ENCODE measurements around the gene NFATC2.
"Not testable (repeated sequence)": the region's sequence is repeated elsewhere in the genome, so short reads cannot be mapped to it uniquely, and the experiment has no call there.

Gene NFATC2

DNA sequence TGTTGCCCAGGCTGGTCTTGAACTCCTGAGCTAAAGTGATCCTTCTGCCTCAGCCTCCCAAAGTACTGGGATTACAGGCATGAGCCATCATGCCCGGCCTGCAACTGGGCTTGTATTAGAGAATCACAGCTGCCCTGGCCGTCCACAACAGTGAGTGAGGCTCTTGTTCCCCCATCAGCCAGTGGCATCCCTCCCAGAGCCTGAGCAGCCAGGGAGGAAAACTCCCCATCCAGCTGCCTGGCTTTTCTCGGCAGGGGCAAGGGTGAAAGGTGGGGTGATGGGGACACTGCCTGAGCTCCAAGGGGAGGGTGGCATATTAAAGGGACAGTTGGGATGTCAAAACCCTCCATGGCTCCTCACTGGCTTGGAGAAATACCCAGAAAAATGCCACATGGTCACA lies 185.6 kb downstream of the NFATC2 start:
- FAIRE-seq (no peak), DNase-seq (ENCODE audit: extremely low spot score, insufficient read length, low read depth) (no peak)

DNA sequence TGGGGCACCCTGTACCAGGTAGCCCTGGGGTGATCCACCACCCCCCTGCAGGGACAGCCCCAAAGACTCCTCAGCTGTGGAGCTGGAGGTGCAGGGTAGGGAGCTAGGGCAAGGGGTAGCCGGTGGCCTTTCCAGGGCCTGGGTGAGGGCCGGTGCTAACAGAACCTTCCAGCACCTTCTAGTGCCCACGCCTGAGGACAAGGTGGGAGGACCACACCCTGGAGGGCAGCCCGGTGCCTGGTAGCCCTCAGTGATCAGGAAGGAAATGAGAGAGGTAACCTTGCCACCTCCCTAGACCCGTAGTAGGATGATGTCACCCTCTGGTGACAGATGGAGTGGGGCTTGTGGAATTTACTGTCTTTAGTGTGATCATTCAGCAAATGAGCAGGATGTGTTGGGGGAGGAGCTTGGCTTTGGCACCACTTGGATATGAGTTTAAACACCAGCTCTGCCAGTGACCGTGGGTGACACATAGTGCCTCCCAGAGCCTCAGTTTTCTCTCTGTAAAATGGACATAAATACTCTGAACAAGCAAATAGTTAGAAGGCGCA lies 187.7 kb downstream of the NFATC2 start:
- FAIRE-seq (no peak), DNase-seq (ENCODE audit: extremely low spot score, insufficient read length, low read depth) (no peak)

DNA sequence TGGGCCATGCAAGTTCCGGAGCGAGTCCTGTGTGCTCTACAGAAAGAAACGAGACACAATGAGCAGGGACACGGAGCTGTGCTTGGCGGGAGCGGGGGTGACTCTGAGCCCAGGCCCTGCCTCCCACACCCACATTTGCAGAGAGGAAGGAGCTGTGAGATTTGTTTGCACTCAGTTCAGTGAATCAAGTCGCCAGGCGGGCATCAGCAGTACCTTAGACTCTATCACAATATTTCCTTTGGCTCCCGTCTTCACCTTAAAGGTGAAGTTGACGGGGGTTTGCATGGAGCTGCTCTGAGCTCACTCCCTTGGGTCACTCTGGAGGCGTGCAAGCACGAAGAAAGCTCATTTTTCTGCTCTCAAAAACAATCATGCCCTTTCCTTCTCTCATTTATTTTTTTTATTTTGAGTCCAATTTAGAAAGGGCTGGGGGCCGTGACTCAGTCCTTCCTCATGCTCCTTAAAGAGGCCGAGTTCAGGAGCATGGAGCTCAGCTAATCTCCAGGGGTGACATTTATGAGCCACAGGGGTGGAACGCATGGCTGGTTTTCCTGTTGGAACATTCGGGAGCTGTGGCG lies 188.2 kb downstream of the NFATC2 start:
- FAIRE-seq (no peak), DNase-seq (ENCODE audit: extremely low spot score, insufficient read length, low read depth) (no peak)

GRCh38 chr20:51353491-51353890 lies 189.0 kb downstream of the NFATC2 start:
- DNase-seq (ENCODE audit: extremely low spot score, insufficient read length, low read depth): no peak

GRCh38 chr20:51352791-51353190 lies 189.7 kb downstream of the NFATC2 start:
- DNase-seq (ENCODE audit: extremely low spot score, insufficient read length, low read depth) (no peak), FAIRE-seq (no peak)

More at GRCh38 chr20:51353491-51353890, 189.0 kb downstream of the NFATC2 start:
- no peak for FAIRE-seq

- DNase-seq (ENCODE audit: extremely low spot score, insufficient read length, low read depth): no peak
- no peak for FAIRE-seq
Observed at GRCh38 chr20:51350941-51351631, 191.4 kb downstream of the NFATC2 start.

- no peak for DNase-seq (ENCODE audit: extremely low spot score, insufficient read length, low read depth)
- no peak for FAIRE-seq
Observed at GRCh38 chr20:51348876-51349275, 193.6 kb downstream of the NFATC2 start.

GRCh38 chr20:51347831-51348230 lies 194.7 kb downstream of the NFATC2 start:
- no peak for FAIRE-seq
- DNase-seq (ENCODE audit: extremely low spot score, insufficient read length, low read depth): no peak

DNA sequence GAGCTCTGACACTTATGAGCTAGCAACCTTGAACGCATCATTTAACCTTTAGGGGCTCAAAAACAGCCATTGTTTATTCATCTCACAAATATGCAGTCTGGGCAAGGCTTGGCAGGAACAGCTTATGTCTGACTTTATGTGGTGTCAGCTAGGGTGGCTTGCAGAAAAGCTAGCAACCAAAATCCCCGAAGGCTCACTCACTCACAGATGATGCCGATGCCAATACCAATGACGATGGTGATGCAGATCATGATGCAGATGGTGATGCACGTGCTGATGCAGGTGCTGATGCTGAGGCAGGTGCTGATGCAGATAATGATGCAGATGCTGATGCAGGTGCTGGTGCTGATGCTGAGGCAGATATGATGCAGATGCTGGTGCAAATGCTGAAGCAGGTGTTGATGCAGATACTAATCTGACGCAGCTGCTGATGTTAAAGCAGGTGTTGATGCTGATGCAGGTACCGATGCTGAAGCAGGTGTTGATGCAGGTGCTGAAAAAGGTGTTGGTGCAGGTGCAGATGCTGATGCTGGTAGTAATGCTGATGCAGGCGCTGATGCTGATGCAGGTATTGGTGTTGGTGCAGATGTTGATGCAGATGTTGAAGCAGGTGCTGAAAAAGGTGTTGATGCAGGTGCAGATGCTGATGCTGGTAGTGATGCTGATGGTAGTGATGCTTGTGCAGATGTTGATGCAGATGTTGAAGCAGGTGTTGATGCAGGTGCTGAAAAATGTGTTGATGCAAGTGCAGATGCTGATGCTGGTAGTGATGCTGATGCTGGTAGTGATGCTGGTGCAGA lies 195.6 kb downstream of the NFATC2 start:
- DNase-seq (ENCODE audit: extremely low spot score, insufficient read length, low read depth): no peak
- FAIRE-seq: no peak

DNA sequence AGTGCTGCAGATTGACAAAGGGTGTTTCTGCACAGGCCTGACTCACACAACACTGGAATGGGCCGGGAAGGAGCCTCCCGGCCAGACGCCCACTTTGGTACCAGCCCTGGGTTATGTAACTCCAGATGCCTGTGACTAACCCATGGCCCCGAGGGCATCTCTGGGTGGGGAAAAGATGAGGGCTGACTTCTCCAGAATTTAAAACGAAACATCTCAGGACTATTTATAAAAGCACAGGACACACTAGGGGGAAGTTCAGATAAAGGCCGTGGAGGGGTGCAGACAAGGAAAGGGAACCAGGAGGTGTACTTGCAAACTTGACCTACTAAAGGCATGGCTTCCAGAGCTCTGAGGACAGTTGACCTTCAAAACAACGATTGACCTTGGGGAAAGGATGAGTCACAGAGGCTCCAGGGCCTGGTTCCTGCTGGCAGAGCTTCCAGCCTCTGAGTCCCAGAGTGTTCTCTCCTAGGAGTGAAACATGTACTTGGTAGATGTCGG lies 196.9 kb downstream of the NFATC2 start:
- FAIRE-seq (no peak), DNase-seq (ENCODE audit: extremely low spot score, insufficient read length, low read depth) (no peak)

GRCh38 chr20:51343802-51344201 lies 198.7 kb downstream of the NFATC2 start:
- not testable (repeated sequence) for FAIRE-seq

GRCh38 chr20:51342510-51343236 lies 199.8 kb downstream of the NFATC2 start:
- FAIRE-seq: no peak
- no peak for DNase-seq (ENCODE audit: extremely low spot score, insufficient read length, low read depth)

More at GRCh38 chr20:51343802-51344201, 198.7 kb downstream of the NFATC2 start:
- not testable (repeated sequence) for DNase-seq (ENCODE audit: extremely low spot score, insufficient read length, low read depth)

- FAIRE-seq: no peak
Observed at GRCh38 chr20:51341581-51341980, 200.9 kb downstream of the NFATC2 start.

GRCh38 chr20:51340451-51340840 lies 202.1 kb downstream of the NFATC2 start:
- FAIRE-seq: no peak
- no peak for DNase-seq (ENCODE audit: extremely low spot score, insufficient read length, low read depth)

More at GRCh38 chr20:51341581-51341980, 200.9 kb downstream of the NFATC2 start:
- DNase-seq (ENCODE audit: extremely low spot score, insufficient read length, low read depth): no peak

DNA sequence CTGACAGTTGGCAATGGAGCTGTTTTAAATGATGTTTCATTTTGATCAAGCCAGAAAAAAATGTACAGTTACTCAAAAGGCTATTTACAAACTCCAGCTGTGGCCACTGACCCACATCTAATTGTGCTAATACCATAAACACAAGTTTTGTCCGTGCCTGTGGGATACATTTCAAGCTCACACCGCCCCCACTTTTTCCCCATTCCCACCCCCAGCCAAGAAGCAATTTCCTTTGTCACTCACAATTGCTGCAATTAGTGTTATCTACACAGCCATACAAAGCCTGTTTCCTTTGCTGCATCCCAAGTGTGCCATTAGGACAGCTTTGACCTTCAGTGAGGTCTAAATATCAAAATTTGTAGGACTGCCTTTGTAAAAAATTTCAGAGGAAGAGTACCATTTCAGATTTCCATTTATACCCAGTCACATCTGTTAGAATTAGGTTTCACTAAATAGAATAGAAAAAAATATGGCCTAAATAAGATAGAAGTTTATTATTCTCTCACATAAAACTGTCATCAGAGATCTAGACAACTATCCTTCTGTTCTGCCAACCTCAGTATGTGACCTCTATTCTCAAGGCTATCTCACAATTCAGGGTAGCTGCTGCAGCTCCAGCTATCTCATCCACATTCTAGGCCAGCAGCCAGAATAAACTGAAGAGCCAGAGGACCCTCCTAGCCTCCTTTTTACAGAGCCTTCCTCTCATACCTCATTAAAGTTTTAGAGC lies 202.6 kb downstream of the NFATC2 start:
- DNase-seq (ENCODE audit: extremely low spot score, insufficient read length, low read depth) (no peak), FAIRE-seq (no peak)

DNA sequence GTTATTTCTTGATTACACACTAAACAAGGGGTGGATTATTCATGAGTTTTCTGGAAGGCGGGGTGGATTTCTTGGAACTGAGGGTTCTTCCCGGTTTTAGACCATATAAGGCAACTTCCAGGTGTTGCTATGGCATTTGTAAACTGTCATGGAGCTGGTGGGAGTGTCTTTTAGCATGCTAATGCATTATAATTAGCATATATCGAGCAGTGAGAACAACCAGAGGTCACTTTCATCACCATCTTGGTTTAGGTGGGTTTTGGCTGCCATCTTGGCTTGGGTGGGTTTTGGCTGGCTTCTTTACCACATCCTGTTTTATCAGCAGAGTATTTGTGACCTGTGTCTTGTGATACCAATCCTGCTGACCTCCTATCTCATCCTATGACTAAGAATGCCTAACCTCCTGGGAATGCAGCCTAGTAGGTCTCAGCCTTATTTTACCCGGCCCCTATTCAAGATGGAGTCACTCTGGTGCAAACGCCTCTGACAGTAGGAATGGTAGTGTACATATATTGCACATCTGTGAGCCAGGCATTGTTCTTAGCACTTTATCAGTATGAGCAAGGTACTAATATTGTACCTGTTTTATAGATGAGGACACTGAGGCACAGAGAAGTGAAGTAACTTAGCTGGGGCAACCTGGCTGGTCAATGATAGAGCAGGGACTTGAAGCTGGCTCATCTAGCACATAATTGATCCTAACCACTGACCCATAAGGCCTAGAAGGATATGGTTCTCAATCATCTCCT lies 203.7 kb downstream of the NFATC2 start:
- DNase-seq (ENCODE audit: extremely low spot score, insufficient read length, low read depth) (no peak), FAIRE-seq (no peak)

DNA sequence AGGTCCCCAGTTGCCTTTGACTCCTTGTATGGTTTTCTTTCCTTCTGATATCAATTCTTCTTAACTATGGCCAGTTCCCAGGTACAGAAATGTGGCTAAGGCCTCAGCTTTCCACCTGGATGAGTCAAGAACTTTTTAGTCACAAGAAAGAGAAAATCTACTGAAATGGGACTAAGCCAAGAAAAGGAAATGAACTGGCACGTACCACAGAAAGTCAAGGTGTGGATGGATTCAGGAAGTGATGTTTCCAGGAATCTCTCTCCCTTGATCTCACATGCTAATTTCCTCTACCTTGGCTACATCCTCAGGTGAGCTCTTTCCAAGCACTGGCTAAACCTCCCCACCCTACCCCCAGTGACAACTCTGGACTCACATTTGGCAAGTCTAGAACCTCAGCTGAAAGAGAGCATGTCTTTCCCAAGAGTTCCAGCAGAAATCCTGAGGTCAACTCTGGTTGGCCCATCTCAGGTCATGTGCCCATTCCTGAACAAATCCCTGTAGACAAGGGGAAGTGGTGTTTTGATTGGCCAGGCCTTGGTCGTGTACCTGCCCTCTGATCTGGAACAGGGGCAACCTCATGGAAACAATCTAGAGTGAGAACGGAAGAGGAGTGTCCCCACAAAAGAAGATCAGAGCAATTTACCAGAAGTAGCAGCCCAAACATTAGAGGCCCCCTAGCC lies 205.3 kb downstream of the NFATC2 start:
- no peak for FAIRE-seq
- DNase-seq (ENCODE audit: extremely low spot score, insufficient read length, low read depth): no peak
